Erythroblast (primary cell): ENCODE measurements around the gene NMUR1.

Experiments
- GATA1 ChIP-seq: IDR thresholded peaks from 2 replicates; pipeline ENCODE4 v1.6.1; 2011; ENCODE audit warnings: low read depth, mild to moderate bottlenecking, control low read depth, low read length, moderate library complexity
- POLR2A ChIP-seq: IDR thresholded peaks from 2 replicates; pipeline ENCODE4 v1.6.1; 2011; ENCODE audit warnings: mild to moderate bottlenecking, low read length

- TF ChIP-seq POLR2A (no peak), GATA1 (no peak)
Observed at GRCh38 chr2:231563378-231563961, 33.2 kb upstream of the NMUR1 start.
